HepG2 (cell line): Measurements from ENCODE around the gene LYPD4. TPM values are rescaled to one million over a fixed set of nuclear protein-coding genes. Genes with fewer than 3 reads are reported as not detected.

Experiments
- ATF7 ChIP-seq, 2 experiments: fragments of 450-650 bp in 1 of 2; sonication (generic) in 1 of 2; formaldehyde crosslinking in 1 of 2; IDR thresholded peaks; 2 replicates each; pipeline versions ENCODE4 v1.4.0 to v1.6.1; 2016 to 2020; ENCODE audit warnings: antibody characterized with exemption in 1 of 2, mild to moderate bottlenecking in 1 of 2, missing genetic modification reagents in 1 of 2
- CBX5 ChIP-seq: sonication (generic); formaldehyde crosslinking; IDR thresholded peaks from 2 replicates; pipeline ENCODE4 v1.4.0; 2020; ENCODE audit warnings: missing genetic modification reagents, borderline replicate concordance
- HHEX ChIP-seq: IDR thresholded peaks from 2 replicates; pipeline ENCODE4 v1.6.1; 2016; ENCODE audit warnings: control low read depth
- KLF15 ChIP-seq: sonication (generic); formaldehyde crosslinking; IDR thresholded peaks from 2 replicates; pipeline ENCODE4 v1.8.1; 2023; ENCODE audit warnings: borderline replicate concordance, mild to moderate bottlenecking, inconsistent platforms, missing genetic modification reagents, mixed read lengths
- TRIM22 ChIP-seq: fragments of 450-650 bp; IDR thresholded peaks from 2 replicates; pipeline ENCODE4 v1.6.1; 2017
- polyA plus RNA-seq, 8 experiments: library from polyadenylated mRNA; depleted of rRNA in 3 of 8; stranded (reverse) in 7 of 8; unstranded in 1 of 8; fragments of >200 nt; fragmentation: Illumina TruSeq in 4 of 8; extraction: Trizol in 4 of 8; gene quantifications; 2 replicates each; pipeline versions ENCODE4 v1.2.1 to v1.2.3, GENCODE V29; 2011 to 2016; ENCODE audit warnings: low read depth in 4 of 8, missing spikeins in 1 of 8, mixed read lengths in 1 of 8; ENCODE audit not compliant: insufficient read depth in 1 of 8
- total RNA-seq, 5 experiments: library from RNA; depleted of rRNA; stranded (reverse); fragments of >200 nt; fragmentation: Illumina TruSeq; extraction: Trizol; gene quantifications; 2 replicates each; pipeline ENCODE4 v1.2.3, GENCODE V29; 2016; ENCODE audit warnings: low read depth in 1 of 5
- TF ChIP-seq, protein P1 (sequence below): sonication (generic); formaldehyde crosslinking; IDR thresholded peaks from 2 replicates; pipeline ENCODE4 v1.8.1; 2023; ENCODE audit warnings: mild to moderate bottlenecking, missing genetic modification reagents
- TF ChIP-seq, protein P2 (sequence below): sonication (generic); formaldehyde crosslinking; conservative IDR thresholded peaks from 2 replicates; pipeline ENCODE4 v1.8.1; 2023; ENCODE audit warnings: missing genetic modification reagents

The LYPD4 gene
- total and polyA plus RNA-seq, 2 of the 13 experiments (the other 11 are each of a cell fraction or from before 2014, with no cell fraction given) = not detected

DNA sequence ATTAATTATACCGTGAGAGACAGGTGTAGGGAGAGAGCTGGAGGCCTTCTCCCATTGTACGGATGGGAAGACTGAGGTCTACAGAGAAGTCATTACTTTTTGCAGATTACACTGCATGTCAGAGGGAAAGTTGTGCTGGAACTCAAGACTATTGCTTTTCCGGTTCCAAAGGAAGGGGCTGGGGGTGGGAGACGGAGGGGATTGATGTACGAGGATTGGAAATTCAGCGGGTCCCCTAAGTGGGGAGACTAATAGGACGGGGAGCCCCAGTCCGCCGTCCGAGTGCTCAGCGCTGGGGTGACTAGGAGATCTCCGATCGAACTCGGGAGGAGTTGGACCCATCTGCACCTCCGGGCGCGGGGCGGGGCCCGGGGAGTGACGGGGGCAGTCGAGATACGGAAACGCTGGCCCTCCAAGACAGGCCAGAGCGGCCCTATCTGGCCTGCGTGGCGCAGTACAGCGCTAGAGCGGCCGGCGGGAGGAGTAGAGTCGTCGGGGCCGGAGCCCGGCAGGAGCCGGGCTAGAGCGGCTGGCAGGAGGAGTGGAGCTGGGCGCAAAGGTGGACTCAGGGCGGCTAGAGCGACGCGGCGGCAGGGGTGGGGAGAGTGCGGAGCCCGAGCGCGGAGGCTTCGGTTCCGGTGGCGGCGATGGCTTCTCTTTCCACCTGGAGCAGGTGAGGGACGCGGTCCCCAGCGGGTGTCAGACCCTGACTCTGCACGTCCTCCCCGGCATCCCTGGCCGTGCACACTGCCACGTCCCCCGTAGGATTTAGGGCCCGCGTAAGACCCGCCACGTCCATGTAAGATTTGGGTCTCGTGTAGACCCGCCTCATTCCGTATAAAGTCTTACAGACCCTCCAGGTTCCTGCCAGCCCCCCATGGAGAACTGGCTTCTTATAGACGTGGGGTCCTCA is 39.6 kb upstream of the LYPD4 start (continued):
- TF ChIP-seq TRIM22 (no peak), CBX5 (CRISPR knock-in tag) (0 out of 2 replicates have a peak, but pooled peaks have one; percentile 73), HHEX (CRISPR knock-in tag) (no peak), ATF7 (IDR thresholded peaks at IDR 0.05) (no peak), ATF7 (CRISPR knock-in tag; IDR thresholded peaks at IDR 0.05) (no peak), KLF15 (no peak; the same call in 1 of the 2 replicates)
- TF ChIP-seq, protein P1, sequence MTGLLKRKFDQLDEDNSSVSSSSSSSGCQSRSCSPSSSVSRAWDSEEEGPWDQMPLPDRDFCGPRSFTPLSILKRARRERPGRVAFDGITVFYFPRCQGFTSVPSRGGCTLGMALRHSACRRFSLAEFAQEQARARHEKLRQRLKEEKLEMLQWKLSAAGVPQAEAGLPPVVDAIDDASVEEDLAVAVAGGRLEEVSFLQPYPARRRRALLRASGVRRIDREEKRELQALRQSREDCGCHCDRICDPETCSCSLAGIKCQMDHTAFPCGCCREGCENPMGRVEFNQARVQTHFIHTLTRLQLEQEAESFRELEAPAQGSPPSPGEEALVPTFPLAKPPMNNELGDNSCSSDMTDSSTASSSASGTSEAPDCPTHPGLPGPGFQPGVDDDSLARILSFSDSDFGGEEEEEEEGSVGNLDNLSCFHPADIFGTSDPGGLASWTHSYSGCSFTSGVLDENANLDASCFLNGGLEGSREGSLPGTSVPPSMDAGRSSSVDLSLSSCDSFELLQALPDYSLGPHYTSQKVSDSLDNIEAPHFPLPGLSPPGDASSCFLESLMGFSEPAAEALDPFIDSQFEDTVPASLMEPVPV (CRISPR knock-in tag) = peak; percentile 53; the same call in 1 of the 2 replicates
- TF ChIP-seq, protein P2, sequence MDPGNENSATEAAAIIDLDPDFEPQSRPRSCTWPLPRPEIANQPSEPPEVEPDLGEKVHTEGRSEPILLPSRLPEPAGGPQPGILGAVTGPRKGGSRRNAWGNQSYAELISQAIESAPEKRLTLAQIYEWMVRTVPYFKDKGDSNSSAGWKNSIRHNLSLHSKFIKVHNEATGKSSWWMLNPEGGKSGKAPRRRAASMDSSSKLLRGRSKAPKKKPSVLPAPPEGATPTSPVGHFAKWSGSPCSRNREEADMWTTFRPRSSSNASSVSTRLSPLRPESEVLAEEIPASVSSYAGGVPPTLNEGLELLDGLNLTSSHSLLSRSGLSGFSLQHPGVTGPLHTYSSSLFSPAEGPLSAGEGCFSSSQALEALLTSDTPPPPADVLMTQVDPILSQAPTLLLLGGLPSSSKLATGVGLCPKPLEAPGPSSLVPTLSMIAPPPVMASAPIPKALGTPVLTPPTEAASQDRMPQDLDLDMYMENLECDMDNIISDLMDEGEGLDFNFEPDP (CRISPR knock-in tag) = no peak
- TF ChIP-seq, all 625 proteins: peak for 292
